HL-60 (cell line): ENCODE results near the gene ATP5PO.

Experiments
- DNase-seq, 2 experiments: peaks; one replicate each; pipeline ENCODE4 v3.0.0-alpha.2; 2010 to 2020; ENCODE audit warnings: low read depth in 1 of 2, low spot score in 1 of 2
- H3K27ac ChIP-seq: fragments of 250-450 bp; sonication (Bioruptor Pico); replicated peaks from 2 replicates; pipeline ENCODE4 v1.5.1; 2020; ENCODE audit warnings: mild to moderate bottlenecking, moderate library complexity
- H3K27me3 ChIP-seq: fragments of 250-450 bp; sonication (Bioruptor Pico); 2 replicates; pipeline ENCODE4 v1.5.1; 2021; ENCODE audit warnings: mild to moderate bottlenecking, moderate library complexity; ENCODE audit not compliant: insufficient read depth, poor library complexity, severe bottlenecking
- H3K4me3 ChIP-seq: replicated peaks from 2 replicates; pipeline ENCODE4 v1.5.1; 2011; ENCODE audit warnings: mild to moderate bottlenecking, control low read depth, low read length; ENCODE audit not compliant: insufficient read depth
- GABPA ChIP-seq: IDR thresholded peaks from 2 replicates; pipeline ENCODE4 v1.6.1; 2012; ENCODE audit warnings: low read depth
- POLR2AphosphoS5 ChIP-seq: IDR thresholded peaks from 2 replicates; pipeline ENCODE4 v1.6.1; 2012; ENCODE audit warnings: low read depth
- SPI1 ChIP-seq: IDR thresholded peaks from 2 replicates; pipeline ENCODE4 v1.6.1; 2012; ENCODE audit warnings: low read depth, mild to moderate bottlenecking, borderline replicate concordance
- TF ChIP-seq, protein P1 (sequence below): IDR thresholded peaks from one replicate; pipeline ENCODE4 v1.5.1; 2011; ENCODE audit warnings: low read length, control low read depth, inconsistent platforms; ENCODE audit not compliant: insufficient read depth
- TF ChIP-seq, protein P2 (sequence below): IDR thresholded peaks from 2 replicates; pipeline ENCODE4 v1.6.1; 2012; ENCODE audit warnings: low read depth; ENCODE audit not compliant: insufficient replicate concordance

Gene ATP5PO

GRCh38 chr21:33866826-33867225 lies 48.8 kb downstream of the ATP5PO start:
- H3K4me3 ChIP-seq: no peak overlapping the region
- H3K27me3 ChIP-seq: no peaks in the 10 kb centered on the region
- no peak overlapping the region for H3K27ac ChIP-seq
- no peak for TF ChIP-seq SPI1
- TF ChIP-seq, protein P1, sequence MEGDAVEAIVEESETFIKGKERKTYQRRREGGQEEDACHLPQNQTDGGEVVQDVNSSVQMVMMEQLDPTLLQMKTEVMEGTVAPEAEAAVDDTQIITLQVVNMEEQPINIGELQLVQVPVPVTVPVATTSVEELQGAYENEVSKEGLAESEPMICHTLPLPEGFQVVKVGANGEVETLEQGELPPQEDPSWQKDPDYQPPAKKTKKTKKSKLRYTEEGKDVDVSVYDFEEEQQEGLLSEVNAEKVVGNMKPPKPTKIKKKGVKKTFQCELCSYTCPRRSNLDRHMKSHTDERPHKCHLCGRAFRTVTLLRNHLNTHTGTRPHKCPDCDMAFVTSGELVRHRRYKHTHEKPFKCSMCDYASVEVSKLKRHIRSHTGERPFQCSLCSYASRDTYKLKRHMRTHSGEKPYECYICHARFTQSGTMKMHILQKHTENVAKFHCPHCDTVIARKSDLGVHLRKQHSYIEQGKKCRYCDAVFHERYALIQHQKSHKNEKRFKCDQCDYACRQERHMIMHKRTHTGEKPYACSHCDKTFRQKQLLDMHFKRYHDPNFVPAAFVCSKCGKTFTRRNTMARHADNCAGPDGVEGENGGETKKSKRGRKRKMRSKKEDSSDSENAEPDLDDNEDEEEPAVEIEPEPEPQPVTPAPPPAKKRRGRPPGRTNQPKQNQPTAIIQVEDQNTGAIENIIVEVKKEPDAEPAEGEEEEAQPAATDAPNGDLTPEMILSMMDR: no peak
- TF ChIP-seq GABPA: no peak
- no peak for TF ChIP-seq POLR2AphosphoS5
- TF ChIP-seq, protein P2, sequence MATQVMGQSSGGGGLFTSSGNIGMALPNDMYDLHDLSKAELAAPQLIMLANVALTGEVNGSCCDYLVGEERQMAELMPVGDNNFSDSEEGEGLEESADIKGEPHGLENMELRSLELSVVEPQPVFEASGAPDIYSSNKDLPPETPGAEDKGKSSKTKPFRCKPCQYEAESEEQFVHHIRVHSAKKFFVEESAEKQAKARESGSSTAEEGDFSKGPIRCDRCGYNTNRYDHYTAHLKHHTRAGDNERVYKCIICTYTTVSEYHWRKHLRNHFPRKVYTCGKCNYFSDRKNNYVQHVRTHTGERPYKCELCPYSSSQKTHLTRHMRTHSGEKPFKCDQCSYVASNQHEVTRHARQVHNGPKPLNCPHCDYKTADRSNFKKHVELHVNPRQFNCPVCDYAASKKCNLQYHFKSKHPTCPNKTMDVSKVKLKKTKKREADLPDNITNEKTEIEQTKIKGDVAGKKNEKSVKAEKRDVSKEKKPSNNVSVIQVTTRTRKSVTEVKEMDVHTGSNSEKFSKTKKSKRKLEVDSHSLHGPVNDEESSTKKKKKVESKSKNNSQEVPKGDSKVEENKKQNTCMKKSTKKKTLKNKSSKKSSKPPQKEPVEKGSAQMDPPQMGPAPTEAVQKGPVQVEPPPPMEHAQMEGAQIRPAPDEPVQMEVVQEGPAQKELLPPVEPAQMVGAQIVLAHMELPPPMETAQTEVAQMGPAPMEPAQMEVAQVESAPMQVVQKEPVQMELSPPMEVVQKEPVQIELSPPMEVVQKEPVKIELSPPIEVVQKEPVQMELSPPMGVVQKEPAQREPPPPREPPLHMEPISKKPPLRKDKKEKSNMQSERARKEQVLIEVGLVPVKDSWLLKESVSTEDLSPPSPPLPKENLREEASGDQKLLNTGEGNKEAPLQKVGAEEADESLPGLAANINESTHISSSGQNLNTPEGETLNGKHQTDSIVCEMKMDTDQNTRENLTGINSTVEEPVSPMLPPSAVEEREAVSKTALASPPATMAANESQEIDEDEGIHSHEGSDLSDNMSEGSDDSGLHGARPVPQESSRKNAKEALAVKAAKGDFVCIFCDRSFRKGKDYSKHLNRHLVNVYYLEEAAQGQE: no peak
- DNase-seq: no peak

DNA sequence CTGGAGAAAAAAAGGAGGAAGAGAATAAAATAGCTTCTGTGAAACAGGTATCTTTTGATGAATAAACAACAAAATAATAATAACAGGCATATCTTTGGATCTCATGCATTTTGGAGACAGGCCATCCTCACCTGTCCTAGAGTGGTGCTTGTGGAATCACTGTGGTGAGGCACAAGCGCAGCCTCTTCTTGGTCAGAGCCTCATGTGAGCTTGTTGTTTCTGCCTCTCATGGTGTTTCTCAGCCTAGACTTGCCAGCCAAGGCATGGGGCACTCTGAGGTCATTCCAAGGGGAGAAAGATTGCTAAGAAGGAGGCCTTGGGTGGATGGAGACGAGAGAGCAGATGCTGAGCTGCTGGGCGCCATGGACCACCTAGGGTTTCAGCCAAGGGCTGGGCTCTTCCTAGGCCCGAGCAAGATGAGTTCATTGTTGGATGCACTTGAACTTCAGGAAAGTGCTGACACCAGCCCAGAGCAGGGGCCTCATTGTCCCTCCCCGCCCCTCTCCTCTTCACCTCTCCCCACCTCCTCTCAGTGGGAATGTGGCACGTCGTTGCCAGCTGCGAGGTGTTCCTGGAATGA lies 49.5 kb downstream of the ATP5PO start:
- Histone ChIP-seq H3K4me3 (no peak overlapping the region), H3K27me3 (no peaks in the 10 kb centered on the region), H3K27ac (no peak overlapping the region)
- no peak for DNase-seq
- TF ChIP-seq GABPA (no peak), SPI1 (no peak), POLR2AphosphoS5 (no peak)
- TF ChIP-seq, protein P1: no peak
- TF ChIP-seq, protein P2: no peak

DNA sequence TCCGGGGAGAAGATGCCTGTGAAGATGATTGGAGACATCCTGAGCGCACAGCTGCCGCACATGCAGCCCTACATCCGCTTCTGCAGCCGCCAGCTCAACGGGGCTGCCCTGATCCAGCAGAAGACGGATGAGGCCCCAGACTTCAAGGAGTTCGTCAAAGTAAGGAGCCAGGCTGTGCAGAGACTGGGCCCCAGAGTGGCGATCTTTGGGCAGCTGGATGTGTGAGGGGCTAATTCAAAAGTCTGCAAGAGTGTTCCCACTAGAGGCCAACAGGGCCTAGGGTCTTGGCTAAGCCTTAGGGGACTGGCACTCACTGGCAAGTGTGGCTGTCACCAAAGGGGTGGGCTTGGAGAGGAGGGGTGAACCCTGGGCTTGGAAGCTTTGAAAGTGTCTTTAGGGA lies 50.4 kb downstream of the ATP5PO start:
- DNase-seq: no peak
- TF ChIP-seq, protein P2: no peak
- TF ChIP-seq GABPA (no peak), POLR2AphosphoS5 (no peak)
- Histone ChIP-seq H3K27ac (no peak overlapping the region), H3K4me3 (no peak overlapping the region), H3K27me3 (no peaks in the 10 kb centered on the region)
